K562 (cell line): ENCODE measurements around the gene GPX6. TPM values are rescaled to one million over a fixed set of nuclear protein-coding genes. Genes with fewer than 3 reads are reported as not detected.

ENCODE experiments used
- ATAC-seq: fragments of 200-7000 bp; cut with Tn5 transposase; 3 replicates; pipeline ENCODE4 v1.9.1; 2020; ENCODE audit warnings: moderate library complexity
- BruUV-seq: library from RNA; stranded (reverse); fragments of 400-500 nt; replicated peaks from 2 replicates; lab custom pipeline; 2021; lab: Mats Ljungman, UMichigan
- CTCF ChIA-PET: fragments of 300-600 bp; formaldehyde crosslinking; extraction: SDS; loops from one replicate; lab custom pipeline; 2021; ENCODE audit warnings: low intra/inter-chr PET ratio; lab: Yijun Ruan, JAX
- POLR2A ChIA-PET: fragments of 300-600, 350-650 bp; sonication (Branson Sonifier 250); formaldehyde crosslinking; extraction: SDS; loops from one replicate; lab custom pipeline; 2021; ENCODE audit warnings: antibody characterized with exemption, inconsistent platforms; lab: Yijun Ruan, JAX
- DNase-seq, 4 experiments: peaks; one replicate each; pipeline versions ENCODE4 v3.0.0 to v3.0.0-alpha.2; 2011 to 2018; ENCODE audit warnings: low spot score in 3 of 4, mixed read lengths in 3 of 4; ENCODE audit errors: extremely low read depth in 1 of 4
- FAIRE-seq: peaks from 2 replicates; lab custom pipeline; 2011; peaks lifted over from hg19 to GRCh38; lab: Jason Lieb, UNC
- H2AFZ ChIP-seq: 2 replicates; pipeline ENCODE4 v1.6.0; 2011; ENCODE audit warnings: low read depth, low read length, control low read depth, inconsistent platforms
- H3K27ac ChIP-seq: fragments of 200-600 bp; 3 replicates; pipeline ENCODE4 v1.8.0; 2011; ENCODE audit warnings: low read depth, mild to moderate bottlenecking, control low read depth, inconsistent platforms, low read length, moderate library complexity, mixed read lengths; ENCODE audit errors: extremely low read depth
- H3K27me3 ChIP-seq, 2 experiments: fragments of 300-600 bp in 1 of 2; 2 replicates in 1 of 2; 3 replicates in 1 of 2; pipeline versions ENCODE4 v1.6.0 to v1.8.0; 2011; ENCODE audit warnings: inconsistent platforms in 2 of 2, low read length in 2 of 2, mild to moderate bottlenecking in 1 of 2, mixed read lengths in 1 of 2, moderate library complexity in 1 of 2; ENCODE audit not compliant: control insufficient read depth in 2 of 2, insufficient read depth in 2 of 2
- H3K36me3 ChIP-seq: fragments of 300-600 bp; 3 replicates; pipeline ENCODE4 v1.8.0; 2011; ENCODE audit warnings: mild to moderate bottlenecking, low read length, inconsistent platforms; ENCODE audit not compliant: control insufficient read depth, insufficient read depth
- H3K4me1 ChIP-seq, 2 experiments: fragments of 200-600 bp in 1 of 2; replicated peaks in 1 of 2; 2 replicates in 1 of 2; 3 replicates in 1 of 2; pipeline versions ENCODE4 v1.5.1 to v1.8.0; 2011; ENCODE audit warnings: inconsistent platforms in 2 of 2, low read length in 2 of 2, mild to moderate bottlenecking in 1 of 2, mixed read lengths in 1 of 2, moderate library complexity in 1 of 2; ENCODE audit not compliant: control insufficient read depth in 2 of 2, insufficient read depth in 2 of 2
- H3K4me2 ChIP-seq: 2 replicates; pipeline ENCODE4 v1.6.1; 2011; ENCODE audit warnings: low read length, control low read depth, inconsistent platforms, mixed read lengths; ENCODE audit not compliant: insufficient read depth
- H3K4me3 ChIP-seq: fragments of 200-600 bp; sonication (generic), shearing (Covaris generic); 2 replicates; pipeline ENCODE4 v1.5.1; 2016; ENCODE audit warnings: control low read depth, inconsistent platforms
- H3K79me2 ChIP-seq: fragments of 200-600 bp; 3 replicates; pipeline ENCODE4 v1.8.0; 2011; ENCODE audit warnings: low read length, inconsistent platforms; ENCODE audit not compliant: control insufficient read depth, insufficient read depth
- H3K9ac ChIP-seq, 2 experiments: 2 replicates each; pipeline versions ENCODE4 v1.6.0 to v1.6.1; 2011; ENCODE audit warnings: low read depth in 2 of 2, low read length in 2 of 2, control low read depth in 1 of 2, inconsistent platforms in 1 of 2, mild to moderate bottlenecking in 1 of 2, mixed read lengths in 1 of 2; ENCODE audit not compliant: insufficient read depth in 1 of 2
- H3K9me1 ChIP-seq: one replicate; pipeline ENCODE4 v1.6.0; 2011; ENCODE audit warnings: inconsistent platforms, mild to moderate bottlenecking, low read length, moderate library complexity; ENCODE audit not compliant: control insufficient read depth, insufficient read depth
- H3K9me3 ChIP-seq: replicated peaks from 2 replicates; pipeline ENCODE4 v1.5.1; 2011; ENCODE audit warnings: low read depth, low read length, inconsistent platforms; ENCODE audit not compliant: control insufficient read depth, insufficient read depth
- H4K20me1 ChIP-seq: replicated peaks from 2 replicates; pipeline ENCODE4 v1.6.1; 2011; ENCODE audit warnings: low read length, inconsistent platforms, mixed read lengths; ENCODE audit not compliant: control insufficient read depth, insufficient read depth
- ETV5 ChIP-seq: sonication (generic); formaldehyde crosslinking; IDR thresholded peaks from 2 replicates; pipeline ENCODE4 v1.4.0; 2020; ENCODE audit warnings: low read depth, mild to moderate bottlenecking, missing genetic modification reagents
- MIER1 ChIP-seq: fragments of 450-650 bp; IDR thresholded peaks from 2 replicates; pipeline ENCODE4 v1.6.1; 2016; ENCODE audit warnings: antibody characterized with exemption, mild to moderate bottlenecking, low read depth
- PKNOX1 ChIP-seq: fragments of 450-650 bp; IDR thresholded peaks from 2 replicates; pipeline ENCODE4 v1.6.1; 2016
- SIN3A ChIP-seq, 2 experiments: fragments of 150-350 bp in 1 of 2; IDR thresholded peaks; 2 replicates each; pipeline ENCODE4 v1.6.1; 2011 to 2016; ENCODE audit warnings: borderline replicate concordance in 2 of 2, low read depth in 2 of 2, low read length in 2 of 2, mild to moderate bottlenecking in 2 of 2, moderate library complexity in 2 of 2; ENCODE audit not compliant: control insufficient read depth in 1 of 2
- ZBTB43 ChIP-seq: sonication (generic); formaldehyde crosslinking; IDR thresholded peaks from 2 replicates; pipeline ENCODE4 v1.8.0; 2023; ENCODE audit warnings: mild to moderate bottlenecking, missing genetic modification reagents
- WGBS: fragments of 100-300 bp; shearing (Covaris generic); methylation state at CpG from one replicate; pipeline ENCODE4 v1.1.6; 2016; ENCODE audit warnings: low coverage, mixed read lengths; ENCODE audit not compliant: insufficient coverage; ENCODE audit errors: missing lambda C conversion rate; 5-methylcytosine and 5-hydroxymethylcytosine counted together
- in situ Hi-C: fragments of 300-500 bp; cut with MboI; formaldehyde crosslinking; loops from 4 replicates; pipeline ENCODE4 v1.15.0; 2018; ENCODE audit warnings: inconsistent platforms, mixed read lengths
- intact Hi-C: fragments of 100-400 bp; cut with micrococcal nuclease; formaldehyde crosslinking; loops from 2 replicates; pipeline ENCODE4 v1.14.2; 2022
- polyA plus RNA-seq, 8 experiments: library from polyadenylated mRNA; depleted of rRNA in 4 of 8; stranded (reverse) in 5 of 8; unstranded in 3 of 8; fragments of >200 nt; fragmentation: Nextera tagmentation in 2 of 8; fragmentation: Illumina TruSeq in 1 of 8; extraction: Ambion mirVana in 2 of 8; extraction: Trizol in 1 of 8; gene quantifications; 2 replicates each; pipeline versions ENCODE4 v1.2.1 to v1.2.3, GENCODE V29; 2011 to 2014; ENCODE audit warnings: inconsistent platforms in 1 of 8, missing spikeins in 1 of 8
- total RNA-seq, 7 experiments: library from RNA; depleted of rRNA in 6 of 7; stranded (reverse); fragments of >200 nt in 6 of 7; fragmentation: Illumina TruSeq in 2 of 7; extraction: Trizol in 2 of 7; gene quantifications; 2 replicates each; pipeline versions ENCODE4 v1.2.1 to v1.2.3, GENCODE V29; 2011 to 2021; ENCODE audit warnings: low replicate concordance in 1 of 7

GPX6 gene
- total and polyA plus RNA-seq, 9 of the 15 experiments (the other 6 are each of a cell fraction or from before 2014, with no cell fraction given), result not detected

DNA sequence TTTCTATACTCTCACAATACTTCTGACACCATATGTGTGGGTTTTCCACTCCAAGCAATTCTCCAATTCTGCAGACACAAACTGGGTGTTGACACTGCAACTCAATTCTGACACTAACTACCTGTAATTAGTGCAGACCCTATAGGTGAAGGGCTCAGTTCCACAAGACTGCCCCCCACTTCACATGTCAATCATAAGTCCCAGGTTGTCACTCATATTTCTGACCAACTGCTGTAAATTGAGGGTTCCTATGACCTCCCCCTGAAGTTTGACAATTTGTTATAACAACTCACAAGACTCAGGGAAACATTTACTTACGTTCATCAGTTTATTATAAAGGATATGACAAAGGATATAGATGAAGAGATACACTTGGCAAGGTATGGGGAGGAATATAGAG lies 18.3 kb downstream of the GPX6 start:
- no peak overlapping the region for H3K4me2 ChIP-seq
- 40% methylated on average over 1 of the region's 1 CpG for WGBS
- BruUV-seq, result no TSS peak

More for the DNA sequence above, 18.3 kb downstream of the GPX6 start:
- in situ Hi-C loops, result no loop called here
- ChIA-PET CTCF (interaction anchor here (0.6 kb wide), 1 partner anchor 122 kb away, joined by 3 read pairs; no protein-coding TSS in a partner anchor), POLR2A (interaction anchor here (0.8 to 1.2 kb wide), 2 partner anchors 8 to 23 kb away, joined by 3 to 11 read pairs; no protein-coding TSS in a partner anchor)
- no peaks in the 10 kb centered on the region for H3K27me3 ChIP-seq
- DNase-seq (no peak), FAIRE-seq (no peak), ATAC-seq (no peak)
- no peak overlapping the region for H3K9ac ChIP-seq
- no peak overlapping the region for H3K4me3 ChIP-seq
- intact Hi-C loops, result loop anchor here (2.0 to 10.0 kb wide), 2 partner anchors 45 to 317 kb away; no protein-coding TSS in a partner anchor
- H3K27ac ChIP-seq, result no peak overlapping the region
- TF ChIP-seq ETV5 (CRISPR knock-in tag) (no peak), ZBTB43 (CRISPR knock-in tag) (no peak), MIER1 (no peak), SIN3A (IDR thresholded peaks at IDR 0.05; ENCODE audit: borderline replicate concordance in 2 of 2, control insufficient read depth in 1 of 2, low read depth in 2 of 2, low read length in 2 of 2) (no peak), PKNOX1 (peak; percentile 70)
- peaks cover 7% of the 10 kb centered on the region; the same call in 1 of the 3 replicates for H3K79me2 ChIP-seq
- H2AFZ ChIP-seq, result no peak overlapping the region
- no peaks in the 10 kb centered on the region for H3K9me1 ChIP-seq
- peaks cover 0 to 9% of the 10 kb centered on the region in 2 experiments; a peak in 3 of 5 replicates for H3K4me1 ChIP-seq
- no peaks in the 10 kb centered on the region for H3K9me3 ChIP-seq
- no peaks in the 10 kb centered on the region for H4K20me1 ChIP-seq
- no peaks in the 10 kb centered on the region for H3K36me3 ChIP-seq
